Suprapubic skin (tissue), 3 donors: Measurements from ENCODE around the gene AKAP8.

ENCODE experiments used
- POLR2A ChIP-seq, 2 donors: fragments of 450-650 bp; IDR thresholded peaks; one replicate each; pipeline ENCODE4 v1.6.1; 2017; ENCODE audit warnings: antibody characterized with exemption in 2 of 2, mild to moderate bottlenecking in 2 of 2, moderate library complexity in 2 of 2
- TF ChIP-seq, protein P1 (sequence below), 2 donors: fragments of 200-600 bp in 1 of 2; fragments of 450-650 bp in 1 of 2; sonication (generic) in 1 of 2; IDR thresholded peaks; one replicate each; pipeline ENCODE4 v1.5.1; 2016 to 2019; ENCODE audit warnings: antibody characterized with exemption in 2 of 2, mild to moderate bottlenecking in 1 of 2, moderate library complexity in 1 of 2

DNA sequence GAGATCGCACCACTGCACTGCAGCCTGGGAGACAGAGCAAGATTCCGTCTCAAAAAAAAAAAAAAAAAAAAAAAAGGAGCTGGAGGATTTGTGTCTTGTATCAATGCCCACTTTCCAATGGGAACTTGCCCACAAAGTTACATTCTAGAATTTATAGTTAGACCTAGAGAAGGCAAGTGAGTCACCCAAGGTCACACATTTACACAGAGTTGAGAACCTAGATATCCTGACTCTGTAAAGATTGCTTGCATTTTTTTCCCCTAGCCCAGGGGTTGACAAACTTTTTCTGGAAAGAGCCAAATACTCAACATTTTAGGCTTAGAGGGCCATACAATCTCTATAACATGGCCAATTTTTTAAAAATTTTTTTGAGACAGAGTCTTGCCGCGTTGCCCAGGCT is 39.5 kb downstream of the AKAP8 start:
- TF ChIP-seq, protein P1, sequence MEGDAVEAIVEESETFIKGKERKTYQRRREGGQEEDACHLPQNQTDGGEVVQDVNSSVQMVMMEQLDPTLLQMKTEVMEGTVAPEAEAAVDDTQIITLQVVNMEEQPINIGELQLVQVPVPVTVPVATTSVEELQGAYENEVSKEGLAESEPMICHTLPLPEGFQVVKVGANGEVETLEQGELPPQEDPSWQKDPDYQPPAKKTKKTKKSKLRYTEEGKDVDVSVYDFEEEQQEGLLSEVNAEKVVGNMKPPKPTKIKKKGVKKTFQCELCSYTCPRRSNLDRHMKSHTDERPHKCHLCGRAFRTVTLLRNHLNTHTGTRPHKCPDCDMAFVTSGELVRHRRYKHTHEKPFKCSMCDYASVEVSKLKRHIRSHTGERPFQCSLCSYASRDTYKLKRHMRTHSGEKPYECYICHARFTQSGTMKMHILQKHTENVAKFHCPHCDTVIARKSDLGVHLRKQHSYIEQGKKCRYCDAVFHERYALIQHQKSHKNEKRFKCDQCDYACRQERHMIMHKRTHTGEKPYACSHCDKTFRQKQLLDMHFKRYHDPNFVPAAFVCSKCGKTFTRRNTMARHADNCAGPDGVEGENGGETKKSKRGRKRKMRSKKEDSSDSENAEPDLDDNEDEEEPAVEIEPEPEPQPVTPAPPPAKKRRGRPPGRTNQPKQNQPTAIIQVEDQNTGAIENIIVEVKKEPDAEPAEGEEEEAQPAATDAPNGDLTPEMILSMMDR (IDR thresholded peaks at IDR 0.05) = no peak
- no peak for TF ChIP-seq POLR2A (IDR thresholded peaks at IDR 0.05)
